Nephron (organoid): ENCODE results near the gene RNH1.

Experiments used
- H3K27ac Mint-ChIP-seq, 3 experiments: 2 replicates each; pipeline ENCODE4 v1.8.0; 2020; ENCODE audit warnings: mixed read lengths in 3 of 3, mild to moderate bottlenecking in 2 of 3, moderate library complexity in 1 of 3
- H3K27me3 Mint-ChIP-seq: 2 replicates; pipeline ENCODE4 v1.8.0; 2021; ENCODE audit warnings: low read depth, mild to moderate bottlenecking, moderate library complexity, mixed read lengths
- H3K36me3 Mint-ChIP-seq: 2 replicates; pipeline ENCODE4 v1.8.0; 2020; ENCODE audit warnings: low read depth, mixed read lengths
- H3K4me1 Mint-ChIP-seq: 2 replicates; pipeline ENCODE4 v1.8.0; 2020; ENCODE audit warnings: mixed read lengths
- H3K4me3 Mint-ChIP-seq, 3 experiments: 2 replicates each; pipeline ENCODE4 v1.8.0; 2020; ENCODE audit warnings: mild to moderate bottlenecking in 3 of 3, mixed read lengths in 3 of 3, moderate library complexity in 2 of 3
- H3K9me3 Mint-ChIP-seq: 2 replicates; pipeline ENCODE4 v1.8.0; 2020; ENCODE audit warnings: mixed read lengths
- CTCF ChIP-seq, 3 experiments: fragments of 200-600 bp; sonication (generic); IDR thresholded peaks; one replicate each; pipeline ENCODE4 v1.5.0; 2021; ENCODE audit warnings: antibody characterized with exemption in 3 of 3; ENCODE audit not compliant: unreplicated experiment in 3 of 3

The RNH1 gene

GRCh38 chr11:506238-506994, 626 bp downstream of the RNH1 start:
- Mint-ChIP-seq H3K27me3 (peaks cover 2% of the 10 kb centered on the region), H3K9me3 (no peaks in the 10 kb centered on the region), H3K4me3 (peak overlapping the region; percentile 96 to 100 (median 98)), H3K4me1 (peaks cover 16% of the 10 kb centered on the region), H3K36me3 (peaks cover 9% of the 10 kb centered on the region), H3K27ac (peak overlapping the region; percentile 98 to 100 (median 99))
- TF ChIP-seq CTCF (IDR thresholded peaks at IDR 0.05; ENCODE audit: unreplicated experiment in 3 of 3), result no peak

- Mint-ChIP-seq H3K36me3 (peaks cover 13% of the 10 kb centered on the region), H3K27ac (peak overlapping the region in 1 of 3 experiments; percentile 75), H3K4me3 (peak overlapping the region; percentile 81 to 98 (median 96)), H3K27me3 (no peaks in the 10 kb centered on the region), H3K4me1 (peaks cover 16% of the 10 kb centered on the region), H3K9me3 (no peaks in the 10 kb centered on the region)
- no peak for TF ChIP-seq CTCF (IDR thresholded peaks at IDR 0.05; ENCODE audit: unreplicated experiment in 3 of 3)
Measured at GRCh38 chr11:504994-505344, 2.1 kb downstream of the RNH1 start.

- Mint-ChIP-seq H3K36me3 (peaks cover 9% of the 10 kb centered on the region), H3K27ac (peak overlapping the region in 1 of 3 experiments; percentile 75), H3K9me3 (no peaks in the 10 kb centered on the region), H3K27me3 (no peaks in the 10 kb centered on the region), H3K4me3 (peak overlapping the region; percentile 62 to 98 (median 81)), H3K4me1 (peaks cover 16% of the 10 kb centered on the region)
- no peak for TF ChIP-seq CTCF (IDR thresholded peaks at IDR 0.05; ENCODE audit: unreplicated experiment in 3 of 3)
Measured at GRCh38 chr11:504053-504993, 2.7 kb downstream of the RNH1 start.

GRCh38 chr11:503179-503981, 3.7 kb downstream of the RNH1 start:
- no peak for TF ChIP-seq CTCF (IDR thresholded peaks at IDR 0.05; ENCODE audit: unreplicated experiment in 3 of 3)
- Mint-ChIP-seq H3K27me3 (no peaks in the 10 kb centered on the region), H3K4me1 (peaks cover 16% of the 10 kb centered on the region), H3K4me3 (no peak overlapping the region), H3K27ac (no peak overlapping the region), H3K36me3 (peaks cover 11% of the 10 kb centered on the region), H3K9me3 (no peaks in the 10 kb centered on the region)

GRCh38 chr11:502288-503178, 4.5 kb downstream of the RNH1 start:
- Mint-ChIP-seq H3K9me3 (peaks cover 1% of the 10 kb centered on the region), H3K4me3 (no peak overlapping the region), H3K27me3 (peaks cover 2% of the 10 kb centered on the region), H3K27ac (no peak overlapping the region), H3K36me3 (peaks cover 19% of the 10 kb centered on the region), H3K4me1 (peaks cover 17% of the 10 kb centered on the region)
- no peak for TF ChIP-seq CTCF (IDR thresholded peaks at IDR 0.05; ENCODE audit: unreplicated experiment in 3 of 3)
